NCI-H69 (cell line): Measurements from ENCODE around the gene KRTAP2-3.

Experiments
- DNase-seq: peaks from one replicate; lab custom pipeline; 2025; lab: John Stamatoyannopoulos, UW

KRTAP2-3 gene

GRCh38 chr17:41029633-41030245, 30.2 kb downstream of the KRTAP2-3 start, which contains the start of gene KRTAP1-4:
KRTAP1-4 (minus strand) TSS chr17:41030195; CDS start chr17:41030078, 117 bp downstream.
- DNase-seq = peak; percentile 53

- DNase-seq = peak; percentile 38
Measured at GRCh38 chr17:41026715-41027471, 33.0 kb downstream of the KRTAP2-3 start, which contains the start of gene KRTAP1-5. KRTAP1-5 (minus strand) TSS chr17:41027208; CDS start chr17:41027155, 53 bp downstream.

GRCh38 chr17:41024697-41025096, 35.2 kb downstream of the KRTAP2-3 start:
- no peak for DNase-seq

GRCh38 chr17:41020336-41020735, 39.6 kb downstream of the KRTAP2-3 start:
- DNase-seq = peak; percentile 38

GRCh38 chr17:41019415-41019814, 40.5 kb downstream of the KRTAP2-3 start:
- no peak for DNase-seq

- no peak for DNase-seq
Measured at GRCh38 chr17:41018541-41018940, 41.4 kb downstream of the KRTAP2-3 start.

- no peak for DNase-seq
Measured at GRCh38 chr17:41016578-41017215, 43.2 kb downstream of the KRTAP2-3 start.

- DNase-seq = no peak
Measured at GRCh38 chr17:41015454-41015853, 44.5 kb downstream of the KRTAP2-3 start.

- peak; percentile 35 for DNase-seq
Measured at GRCh38 chr17:41013606-41014005, 46.3 kb downstream of the KRTAP2-3 start.

- no peak for DNase-seq
Measured at GRCh38 chr17:41013181-41013580, 46.7 kb downstream of the KRTAP2-3 start.

GRCh38 chr17:41012326-41013120, 47.4 kb downstream of the KRTAP2-3 start:
- no peak for DNase-seq

- DNase-seq = no peak
Measured at GRCh38 chr17:41010441-41010840, 49.5 kb downstream of the KRTAP2-3 start.

- DNase-seq = no peak
Measured at GRCh38 chr17:41009936-41010335, 50.0 kb downstream of the KRTAP2-3 start.

GRCh38 chr17:41009301-41009760, 50.6 kb downstream of the KRTAP2-3 start:
- peak; percentile 54 for DNase-seq
